Uterus (tissue), 4 donors: ENCODE results near the gene SGCA. TPM values are rescaled to one million over a fixed set of nuclear protein-coding genes. Genes with fewer than 3 reads are reported as not detected.

ENCODE experiments used
- DNase-seq, 2 donors: peaks; one replicate each; pipeline ENCODE4 v3.0.0-alpha.2; 2019 to 2020
- H3K27ac ChIP-seq, 2 donors: fragments of 200-600 bp; sonication (generic); 1 replicate in 1 of 2; 2 replicates in 1 of 2; pipeline ENCODE4 v1.5.1; 2016 to 2018
- H3K27me3 ChIP-seq, 2 donors: fragments of 200-600 bp; sonication (generic); one replicate each; pipeline ENCODE4 v1.5.1; 2018 to 2019; ENCODE audit warnings: control low read depth in 1 of 2
- H3K36me3 ChIP-seq, 2 donors: fragments of 200-600 bp; sonication (generic); one replicate each; pipeline ENCODE4 v1.5.1; 2019; ENCODE audit warnings: control low read depth in 1 of 2
- H3K4me1 ChIP-seq, 2 donors: fragments of 200-600 bp; sonication (generic); one replicate each; pipeline ENCODE4 v1.5.1; 2018 to 2019; ENCODE audit warnings: control low read depth in 1 of 2
- H3K4me3 ChIP-seq, 2 donors: fragments of 200-600 bp; sonication (generic); 1 replicate in 1 of 2; 2 replicates in 1 of 2; pipeline ENCODE4 v1.5.1; 2018 to 2019; ENCODE audit warnings: mild to moderate bottlenecking in 1 of 2
- H3K9me3 ChIP-seq, 2 donors: fragments of 200-600 bp; sonication (generic); one replicate each; pipeline ENCODE4 v1.5.1; 2019; ENCODE audit warnings: control low read depth in 1 of 2
- CTCF ChIP-seq, 4 experiments: fragments of 200-600 bp in 2 of 4; fragments of 450-650 bp in 2 of 4; sonication (generic) in 2 of 4; IDR thresholded peaks; one replicate each; pipeline ENCODE4 v1.5.1; 2016 to 2019; ENCODE audit warnings: antibody characterized with exemption in 4 of 4, mild to moderate bottlenecking in 2 of 4, moderate library complexity in 1 of 4
- POLR2A ChIP-seq, 2 donors: fragments of 450-650 bp; IDR thresholded peaks; one replicate each; pipeline ENCODE4 v1.6.1; 2016; ENCODE audit warnings: antibody characterized with exemption in 2 of 2, mild to moderate bottlenecking in 1 of 2, moderate library complexity in 1 of 2
- intact Hi-C: fragments of 100-400 bp; cut with DNase I; formaldehyde crosslinking; loops from one replicate; pipeline ENCODE4 v1.15.1; 2023; ENCODE audit warnings: low total_unique reads
- total RNA-seq, 4 donors: library from RNA; depleted of rRNA in 3 of 4; stranded (reverse); fragments of >200 nt in 3 of 4; gene quantifications; one replicate each; pipeline versions ENCODE4 v1.1.0 to v1.2.4, GENCODE V29; 2014 to 2023
- donor health status: DM: yes; HTN: yes; CAD: no.

The SGCA gene
- total RNA-seq, 4 donors from 2014 or later: 0.90 to 119 (median 19.6) TPM; not detected in 1

GRCh38 chr17:50171371-50172071 lies 5.7 kb downstream of the SGCA start:
- Histone ChIP-seq H3K27ac (peak overlapping the region; percentile 88 to 95), H3K9me3 (no peaks in the 10 kb centered on the region), H3K36me3 (no peaks in the 10 kb centered on the region), H3K27me3 (no peaks in the 10 kb centered on the region), H3K4me1 (peaks cover 3 to 8% of the 10 kb centered on the region in 2 donors), H3K4me3 (no peak overlapping the region)
- TF ChIP-seq POLR2A (IDR thresholded peaks at IDR 0.05) (no peak), CTCF (IDR thresholded peaks at IDR 0.05) (no peak)
- no peak for DNase-seq
- intact Hi-C loops: loop anchor here (2.0 kb wide), 1 partner anchor 125 kb away; no protein-coding TSS in a partner anchor

DNA sequence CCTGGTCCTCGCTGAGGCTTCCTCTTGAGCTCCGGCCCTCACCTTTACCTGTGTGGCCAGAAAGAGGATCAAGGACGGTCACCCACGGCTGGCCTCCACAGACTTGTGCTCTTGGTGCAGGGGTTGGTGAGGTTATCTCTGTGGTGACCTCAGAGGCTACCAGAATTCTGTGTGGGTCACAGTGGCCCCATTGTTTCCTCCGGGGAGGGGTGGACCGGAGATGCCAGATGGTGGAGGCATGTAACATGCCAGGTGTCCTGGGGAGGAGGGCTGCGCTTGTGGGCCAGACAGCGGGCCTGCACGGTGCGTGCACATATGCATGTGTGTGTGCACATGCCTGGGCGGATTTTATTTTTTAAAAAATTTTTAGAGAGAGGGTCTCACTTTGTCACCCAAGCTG lies 6.3 kb downstream of the SGCA start:
- Histone ChIP-seq H3K36me3 (no peaks in the 10 kb centered on the region), H3K4me1 (peaks cover 3 to 8% of the 10 kb centered on the region in 2 donors), H3K4me3 (no peak overlapping the region), H3K27me3 (no peaks in the 10 kb centered on the region), H3K9me3 (no peaks in the 10 kb centered on the region), H3K27ac (peak overlapping the region; percentile 88 to 95)
- DNase-seq: no peak
- TF ChIP-seq POLR2A (IDR thresholded peaks at IDR 0.05): no peak
- no peak for TF ChIP-seq CTCF (IDR thresholded peaks at IDR 0.05)
- intact Hi-C loops: no loop called here

DNA sequence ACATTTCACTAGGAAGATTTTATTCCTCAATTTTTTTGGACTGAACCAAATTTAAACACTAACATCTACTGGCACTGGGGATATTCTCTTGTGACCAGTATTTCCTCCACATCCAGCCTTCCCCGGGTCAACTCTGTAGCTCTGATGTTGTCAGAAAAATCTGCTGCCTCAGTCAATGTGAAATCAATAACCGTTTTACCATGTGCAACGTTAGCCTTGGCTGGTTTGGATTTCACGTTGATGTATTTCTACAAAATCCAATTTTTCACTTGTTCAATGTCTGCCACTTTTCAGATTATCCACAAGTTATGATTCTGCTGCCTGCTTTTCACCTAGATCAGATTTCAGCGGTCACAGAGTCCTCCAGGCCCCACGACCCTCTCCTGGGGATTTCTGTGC lies 7.1 kb downstream of the SGCA start:
- TF ChIP-seq CTCF (IDR thresholded peaks at IDR 0.05) (no peak), POLR2A (IDR thresholded peaks at IDR 0.05) (no peak)

GRCh38 chr17:50173335-50173941 lies 7.6 kb downstream of the SGCA start:
- TF ChIP-seq CTCF (IDR thresholded peaks at IDR 0.05) (no peak), POLR2A (IDR thresholded peaks at IDR 0.05) (peak in 1 of 2 donors; percentile 33)
- no peaks in the 10 kb centered on the region for H3K27me3 ChIP-seq
- H3K4me3 ChIP-seq: no peak overlapping the region
- no peaks in the 10 kb centered on the region for H3K9me3 ChIP-seq
- H3K27ac ChIP-seq: peak overlapping the region; percentile 88 to 95
- no peaks in the 10 kb centered on the region for H3K36me3 ChIP-seq
- DNase-seq: peak; percentile 74 to 81
- H3K4me1 ChIP-seq: peaks cover 3 to 17% of the 10 kb centered on the region in 2 donors
- intact Hi-C loops: no loop called here

More for the DNA sequence above, 7.1 kb downstream of the SGCA start:
- Histone ChIP-seq H3K27me3 (no peaks in the 10 kb centered on the region), H3K4me1 (peaks cover 3 to 15% of the 10 kb centered on the region in 2 donors), H3K36me3 (no peaks in the 10 kb centered on the region), H3K4me3 (no peak overlapping the region), H3K27ac (peak overlapping the region; percentile 88 to 95), H3K9me3 (no peaks in the 10 kb centered on the region)
- DNase-seq: no peak
- intact Hi-C loops: no loop called here

DNA sequence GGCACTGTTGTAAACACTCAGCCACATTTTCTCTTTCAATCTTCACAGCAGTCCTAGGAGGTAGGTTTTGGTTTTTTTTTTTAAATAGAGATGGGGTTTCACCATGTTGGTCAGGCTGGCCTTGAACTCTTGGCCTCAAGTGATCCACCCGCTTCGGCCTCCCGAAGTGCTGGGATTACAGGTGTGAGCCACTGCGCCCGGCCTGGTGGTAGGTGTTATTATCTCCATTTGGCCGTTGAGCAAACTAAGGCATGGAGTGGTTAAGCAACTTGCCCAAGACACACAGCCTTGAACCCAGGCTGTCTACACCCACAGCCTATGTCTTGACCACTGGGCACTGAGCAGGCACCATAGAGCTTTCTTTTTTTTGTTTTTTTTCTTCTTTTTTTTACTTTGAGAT lies 8.6 kb downstream of the SGCA start:
- Histone ChIP-seq H3K27me3 (no peaks in the 10 kb centered on the region), H3K27ac (peak overlapping the region; percentile 88 to 95), H3K9me3 (no peaks in the 10 kb centered on the region), H3K36me3 (no peaks in the 10 kb centered on the region), H3K4me3 (no peak overlapping the region), H3K4me1 (peaks cover under 1 to 17% of the 10 kb centered on the region in 2 donors)
- DNase-seq: no peak
- no peak for TF ChIP-seq POLR2A (IDR thresholded peaks at IDR 0.05)
- TF ChIP-seq CTCF (IDR thresholded peaks at IDR 0.05): no peak
- intact Hi-C loops: no loop called here
